OCI-M2 (cell line): ENCODE data around the gene KRTAP12-1.

ENCODE experiments used
- DNase-seq: peaks from one replicate; lab custom pipeline; 2025; ENCODE audit not compliant: unreplicated experiment; lab: John Stamatoyannopoulos, UW

Gene KRTAP12-1, protein sequence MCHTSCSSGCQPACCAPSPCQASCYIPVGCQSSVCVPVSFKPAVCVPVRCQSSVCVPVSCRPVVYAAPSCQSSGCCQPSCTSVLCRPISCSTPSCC

DNA sequence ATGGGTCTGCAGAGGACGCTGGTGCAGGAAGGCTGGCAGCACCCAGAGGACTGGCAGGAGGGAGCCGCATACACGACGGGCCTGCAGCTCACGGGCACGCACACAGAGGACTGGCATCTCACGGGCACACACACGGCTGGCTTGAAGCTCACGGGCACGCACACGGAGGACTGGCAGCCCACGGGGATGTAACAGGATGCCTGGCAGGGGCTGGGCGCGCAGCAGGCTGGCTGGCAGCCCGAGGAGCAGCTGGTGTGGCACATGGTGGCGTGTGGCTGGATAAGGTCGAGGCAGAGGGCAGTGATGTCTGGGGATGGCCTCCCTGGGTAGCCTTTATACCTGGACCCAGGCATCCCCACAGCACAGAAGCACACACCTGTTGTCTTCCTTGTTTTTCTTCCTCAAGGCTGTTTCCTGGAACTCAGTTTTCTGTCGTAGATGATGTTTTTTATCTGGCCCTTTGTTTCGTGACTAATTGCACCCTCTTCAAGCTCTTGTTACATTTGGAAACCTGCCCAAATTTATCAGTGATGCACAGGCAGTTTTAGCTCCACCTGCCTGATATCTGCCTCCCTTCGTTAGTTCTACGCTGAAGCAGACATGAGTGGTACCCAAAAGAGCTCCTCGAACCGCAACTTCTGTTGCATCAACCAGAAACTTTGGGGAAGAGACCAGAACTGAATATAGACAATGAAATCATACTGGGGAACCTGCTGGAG is at the start of gene KRTAP12-1:
Gene KRTAP12-1 (minus strand): TSS at position 303 of the 719 bp plus-strand sequence. CDS start 40 bp downstream, at position 263.
- no peak for DNase-seq

DNA sequence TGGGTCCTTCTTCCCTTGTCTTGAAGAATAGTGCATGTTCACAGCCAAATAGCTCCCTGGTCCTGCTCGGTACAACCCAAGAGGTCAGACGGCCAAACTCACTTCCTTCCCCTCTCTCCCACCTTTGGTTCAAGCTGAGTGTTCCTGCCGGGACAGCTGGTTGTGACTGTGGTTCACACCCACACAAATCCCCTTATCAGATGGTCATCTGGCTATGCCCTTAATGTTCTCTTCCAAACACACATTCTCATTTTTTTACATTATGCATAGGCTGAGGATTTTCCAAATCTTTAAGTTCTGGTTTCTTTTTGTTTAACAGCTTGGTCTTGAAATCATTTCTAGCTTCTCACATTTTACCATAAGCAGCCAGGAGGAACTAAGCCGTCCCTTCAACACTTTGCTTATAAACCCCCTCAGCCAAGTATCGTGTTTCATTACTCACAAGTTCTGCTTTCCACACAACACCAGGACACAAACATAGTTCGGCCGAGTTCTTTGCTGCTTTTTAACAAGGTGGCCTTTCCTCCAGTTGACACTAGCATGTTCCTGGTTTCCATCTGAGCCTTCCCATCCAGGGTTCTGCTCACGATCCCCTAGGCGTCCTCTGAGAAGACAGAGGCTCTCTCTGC is 49.1 kb upstream of the KRTAP12-1 start:
- DNase-seq: no peak

DNA sequence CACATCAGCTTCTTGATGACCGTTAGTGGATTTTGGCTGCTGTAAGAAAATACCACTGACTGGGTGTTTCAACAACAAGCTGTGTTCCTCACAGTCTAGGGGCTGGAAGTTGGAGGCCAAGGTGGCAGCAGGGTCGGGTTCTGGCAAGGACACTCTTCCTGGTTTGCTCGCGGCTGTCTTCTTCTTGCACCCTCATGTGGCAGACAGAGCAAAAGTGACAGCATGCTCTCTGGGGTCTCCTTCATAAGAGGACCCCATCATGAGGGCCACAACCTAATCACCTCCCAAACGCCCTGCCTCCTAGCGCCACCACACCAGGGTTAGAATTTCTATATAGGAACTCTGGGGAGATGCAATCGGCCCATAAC is 48.0 kb upstream of the KRTAP12-1 start:
- DNase-seq: no peak

DNA sequence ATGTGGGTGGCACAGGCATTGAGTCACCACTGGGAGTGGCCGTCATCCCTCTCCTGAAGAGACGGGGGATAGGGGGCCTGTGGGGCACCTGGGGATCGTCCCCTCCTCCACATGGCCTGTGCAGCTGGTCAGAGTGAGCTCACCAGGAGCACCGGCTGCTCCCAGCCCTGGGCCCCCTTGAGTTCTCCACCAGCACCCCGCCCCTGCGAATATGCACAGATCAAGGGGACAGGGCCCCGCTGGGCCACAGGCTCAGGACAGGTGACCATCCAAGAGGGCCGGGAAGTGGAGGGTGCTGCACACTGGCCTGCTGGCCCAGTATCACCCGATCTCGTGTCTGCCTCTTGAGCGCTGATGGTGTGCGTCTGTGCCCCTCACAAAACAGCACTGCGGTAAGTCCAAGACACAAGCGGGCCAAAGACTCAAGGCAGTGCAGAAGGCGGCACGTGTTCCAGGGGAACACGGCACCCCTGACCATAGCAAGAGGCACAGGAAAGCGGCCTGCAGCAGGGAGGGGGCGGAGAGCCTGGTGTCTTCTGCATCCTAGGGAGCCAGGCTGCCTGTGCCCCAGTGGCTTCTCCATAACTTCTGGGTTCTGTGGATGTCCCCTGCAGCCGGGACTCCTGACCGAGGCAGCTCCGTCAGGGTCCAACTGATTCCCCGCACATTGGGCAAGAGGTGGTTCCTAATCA is 47.5 kb upstream of the KRTAP12-1 start:
- DNase-seq: no peak

DNA sequence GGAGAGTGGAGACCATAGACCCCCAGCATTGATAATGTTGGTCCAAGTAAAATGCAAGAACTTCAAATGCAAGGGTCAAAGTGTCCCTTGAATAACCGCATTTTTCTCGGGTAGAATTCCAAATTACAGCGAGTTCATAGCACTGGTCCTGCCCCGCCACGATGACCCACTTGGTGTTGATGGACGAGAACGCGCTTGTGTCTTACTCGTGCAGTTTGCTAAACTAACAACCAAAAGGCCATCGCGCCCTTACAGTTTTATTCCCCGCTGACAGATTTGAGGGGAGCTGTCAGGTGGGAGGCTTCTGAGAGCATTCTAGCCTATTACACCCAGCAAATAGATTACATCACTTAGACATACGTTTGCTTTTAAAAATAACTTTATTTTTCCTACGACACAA is 46.8 kb upstream of the KRTAP12-1 start:
- DNase-seq: no peak

DNA sequence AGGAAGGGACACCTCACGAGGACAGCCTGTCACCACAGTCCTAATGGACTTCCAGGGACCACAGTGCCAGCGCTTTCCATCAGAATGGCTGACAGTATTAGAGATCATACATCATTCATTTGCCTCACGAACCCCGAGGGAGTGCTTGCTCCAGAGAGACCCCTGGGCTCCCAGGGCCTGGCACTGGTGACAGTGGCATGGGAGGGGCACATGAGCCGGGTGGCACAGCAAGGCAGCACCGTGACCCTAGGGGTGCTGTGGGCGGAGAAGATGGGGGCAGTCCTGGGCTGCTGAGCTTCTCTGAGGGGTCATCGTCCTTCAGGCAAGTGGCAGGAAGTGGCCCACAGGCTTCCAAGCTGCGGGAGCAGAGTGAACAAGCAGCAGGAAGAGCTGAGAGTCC is 45.8 kb upstream of the KRTAP12-1 start:
- DNase-seq: no peak

DNA sequence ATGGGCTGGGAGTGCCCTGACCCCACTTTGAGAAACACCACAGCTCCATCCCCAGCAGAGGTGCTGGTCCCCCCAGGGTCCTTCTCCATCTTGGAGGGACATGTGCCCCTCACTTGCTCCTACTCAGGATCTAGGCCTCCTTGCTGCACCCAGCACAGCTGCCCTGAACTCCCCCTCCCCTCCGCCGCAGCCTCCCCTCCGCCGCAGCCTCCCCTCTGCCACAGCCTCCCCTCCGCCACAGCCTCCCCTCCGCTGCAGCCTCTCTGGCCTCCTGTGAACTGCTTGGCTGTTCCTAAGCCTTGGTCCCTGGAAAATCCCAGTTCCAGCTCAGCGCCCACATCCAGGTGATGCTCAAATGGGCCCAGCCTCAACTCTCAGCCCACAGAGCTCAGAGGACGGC is 45.4 kb upstream of the KRTAP12-1 start:
- DNase-seq: no peak

DNA sequence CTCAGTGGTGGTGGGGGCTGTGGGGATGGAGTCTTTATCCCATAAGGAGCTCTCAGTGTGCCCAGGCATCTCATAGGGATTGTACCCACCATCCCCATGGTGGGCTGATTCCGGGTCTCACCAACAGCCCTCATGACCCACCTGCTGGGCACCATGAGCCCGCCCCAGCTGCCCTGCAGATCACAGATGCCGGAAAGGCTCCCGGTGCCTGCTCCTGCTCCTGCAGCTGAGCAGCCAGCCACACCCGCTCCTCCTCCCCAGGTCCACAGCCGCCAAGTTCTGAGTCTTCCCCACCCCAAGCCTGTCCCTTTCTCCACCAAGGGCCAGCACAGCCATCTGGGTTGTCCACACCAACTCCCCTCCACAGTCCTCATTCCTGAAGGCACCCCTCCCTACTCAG is 44.9 kb upstream of the KRTAP12-1 start:
- DNase-seq: no peak

DNA sequence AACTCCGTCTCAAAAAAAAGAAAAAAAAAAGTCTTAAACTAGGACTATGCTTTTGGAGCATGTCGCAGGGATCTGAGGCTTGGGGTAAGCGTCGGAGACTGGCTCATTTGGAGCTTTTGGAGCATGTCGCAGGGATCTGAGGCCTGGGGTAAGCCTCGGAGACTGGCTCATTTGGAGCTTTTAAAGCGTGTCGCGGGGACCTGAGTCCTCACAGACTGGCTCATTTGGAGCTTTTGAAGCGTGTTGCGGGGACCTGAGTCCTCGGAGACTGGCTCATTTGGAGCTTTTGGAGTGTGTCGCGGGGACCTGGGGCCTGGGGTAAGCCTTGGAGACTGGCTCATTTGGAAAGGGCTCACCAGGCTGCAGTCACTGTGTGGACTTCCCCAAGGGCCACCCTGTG is 43.0 kb upstream of the KRTAP12-1 start:
- no peak for DNase-seq

DNA sequence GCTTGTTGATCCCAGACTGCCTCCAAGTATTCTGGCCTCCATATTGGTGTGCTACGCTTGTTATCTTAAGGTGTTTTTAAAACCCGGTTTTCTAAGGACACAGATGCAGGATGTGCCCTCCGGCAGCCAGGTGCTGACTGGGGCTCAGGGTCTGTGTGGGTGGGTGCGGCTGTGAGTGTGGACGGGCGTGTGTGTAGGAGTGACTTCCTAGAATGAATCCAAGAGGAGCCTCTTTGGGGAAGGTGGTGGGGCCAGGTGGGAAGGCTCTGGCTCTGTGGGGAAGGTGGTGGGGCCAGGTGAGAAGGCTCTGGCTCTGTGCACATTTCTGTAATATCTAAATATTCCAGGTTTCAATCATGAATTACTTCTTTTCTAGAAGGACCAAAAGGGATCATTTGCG is 42.2 kb upstream of the KRTAP12-1 start:
- no peak for DNase-seq

DNA sequence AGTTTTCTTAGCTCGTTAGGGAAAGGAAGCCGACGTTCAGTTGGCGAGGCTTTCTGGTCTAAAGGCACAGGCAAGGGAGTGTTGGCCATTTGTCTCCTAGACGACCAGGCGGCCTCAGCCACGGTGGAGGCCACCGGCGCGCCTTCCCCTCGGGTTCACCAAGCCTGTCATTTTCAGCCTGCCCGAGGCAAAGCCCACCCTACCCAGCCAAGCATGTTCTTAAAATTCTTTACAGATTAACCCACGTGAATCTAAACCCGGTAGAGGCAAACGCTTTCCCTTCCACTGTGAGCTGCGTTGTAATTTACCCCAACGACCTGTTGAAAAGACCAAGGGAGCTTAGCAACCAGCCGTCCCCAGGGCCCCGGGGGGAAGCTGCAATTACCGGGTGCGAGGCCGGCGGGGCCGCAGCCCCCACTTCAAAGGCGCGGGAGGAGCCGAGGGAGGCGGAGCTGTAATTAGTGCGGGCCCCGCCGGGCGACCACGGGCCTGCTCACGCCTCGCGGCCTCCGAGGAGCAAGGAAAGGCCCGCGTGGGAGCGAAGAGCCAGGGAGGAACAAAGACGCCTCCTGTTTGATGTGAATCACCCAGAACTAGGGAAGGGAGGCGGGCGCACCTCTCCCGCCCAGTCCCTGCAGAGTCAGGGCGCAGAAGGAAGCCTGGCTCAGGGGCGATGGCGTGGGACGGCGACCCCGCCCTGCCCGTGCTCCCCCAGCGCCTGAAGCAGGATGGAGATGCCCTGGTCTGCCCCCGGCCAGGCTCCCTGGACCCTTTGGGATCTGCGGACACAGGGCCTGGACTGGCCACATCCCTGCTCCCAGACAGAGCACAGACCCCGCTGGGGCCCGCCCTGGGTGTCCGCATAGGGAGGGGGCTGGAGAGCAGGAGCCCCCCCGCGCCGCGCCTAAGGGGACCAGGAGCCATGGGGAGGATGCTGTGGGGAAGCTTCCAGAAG is 41.5 kb upstream of the KRTAP12-1 start:
- no peak for DNase-seq

DNA sequence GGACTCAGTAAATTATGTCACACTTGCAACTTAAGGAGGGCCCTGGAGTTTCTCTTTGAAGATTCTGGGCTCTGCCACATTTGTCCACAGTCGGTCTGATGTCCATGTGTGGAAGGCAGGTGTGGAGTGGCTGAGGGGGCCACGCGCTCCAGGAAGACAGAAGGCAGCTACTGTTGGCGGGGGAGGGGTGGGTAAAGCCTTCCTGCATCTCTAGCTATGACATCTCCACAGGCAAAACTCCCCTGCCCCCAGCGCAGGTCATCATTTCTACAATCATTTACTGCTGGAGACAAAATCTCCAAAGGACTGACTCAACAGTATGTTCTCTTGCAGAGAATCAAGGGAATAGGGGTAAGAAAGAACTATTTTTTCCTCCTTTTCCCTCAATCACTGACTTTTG is 40.8 kb upstream of the KRTAP12-1 start:
- DNase-seq: no peak

DNA sequence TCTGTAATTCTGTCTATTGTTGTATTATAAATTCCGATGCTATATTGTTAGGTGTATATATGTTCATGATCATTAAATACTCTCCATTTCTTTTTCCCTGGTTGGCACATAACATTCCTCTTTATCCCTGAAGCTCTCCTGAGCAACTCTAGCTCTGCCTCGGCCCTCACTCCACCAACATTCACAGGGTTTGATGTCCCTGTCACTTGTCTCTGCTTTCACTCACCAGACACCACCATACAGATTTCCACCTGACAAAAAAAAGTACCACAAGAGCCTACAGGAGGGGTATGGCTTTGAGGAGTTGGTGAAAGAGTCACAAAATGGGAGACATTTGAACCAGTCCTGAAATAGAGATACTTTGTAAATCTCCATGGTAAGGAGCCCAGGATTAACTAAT is 38.2 kb upstream of the KRTAP12-1 start:
- no peak for DNase-seq

DNA sequence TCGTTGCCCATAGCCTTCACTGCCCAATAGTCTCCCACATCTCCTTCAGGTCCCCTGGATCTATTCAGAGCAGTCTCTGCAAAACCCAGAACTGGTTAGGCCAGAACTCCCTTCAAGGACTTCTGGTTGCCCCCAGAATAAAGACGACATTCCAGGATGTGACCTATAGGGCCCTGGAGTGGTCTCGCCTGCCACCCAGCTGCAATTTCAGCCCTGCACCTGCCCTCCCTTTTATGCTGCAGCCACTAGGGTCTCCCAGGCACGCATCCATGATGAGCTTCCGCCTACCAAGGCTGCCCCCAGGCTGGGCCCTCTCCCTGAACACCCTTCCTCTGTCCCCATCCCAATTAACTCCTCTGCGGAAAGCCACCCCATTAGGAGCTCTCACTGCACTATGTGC is 36.6 kb upstream of the KRTAP12-1 start:
- no peak for DNase-seq

DNA sequence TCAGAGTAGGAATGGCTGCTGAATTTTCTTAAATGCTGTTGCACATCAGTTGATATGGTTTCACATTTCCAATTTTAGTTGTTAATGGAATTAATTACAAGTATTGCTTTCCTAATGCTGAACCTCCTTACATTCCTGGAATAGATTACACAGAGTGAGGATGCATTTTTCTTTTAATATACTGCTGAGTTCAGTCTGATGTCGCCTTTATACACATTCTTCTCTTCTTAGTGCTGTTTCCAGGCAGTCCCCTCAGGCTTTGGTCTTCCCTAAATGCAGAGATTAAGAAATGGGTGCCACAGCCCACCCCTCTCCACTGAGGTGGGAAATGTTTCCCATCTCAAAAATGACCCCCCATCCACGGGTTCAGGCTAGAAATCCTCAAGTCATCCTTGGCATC is 36.1 kb upstream of the KRTAP12-1 start:
- DNase-seq: no peak

DNA sequence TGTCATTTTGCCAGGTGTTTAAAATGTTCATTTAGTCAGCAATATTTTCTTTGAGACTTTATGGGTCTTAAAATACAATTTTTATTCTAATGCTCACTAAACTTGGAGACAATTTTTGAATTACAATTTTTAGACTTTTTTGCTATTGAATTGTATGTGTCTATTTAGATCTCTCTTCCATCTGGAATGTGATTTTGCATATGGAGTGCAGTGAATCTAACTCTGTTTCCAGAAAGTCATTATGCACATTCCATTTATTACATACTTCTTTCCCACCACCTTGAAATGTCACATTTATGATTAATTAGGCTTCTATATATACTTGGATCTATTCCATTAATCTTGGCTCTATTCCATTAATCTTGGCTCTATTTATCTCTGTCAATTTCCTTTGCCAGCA is 35.0 kb upstream of the KRTAP12-1 start:
- DNase-seq: no peak

DNA sequence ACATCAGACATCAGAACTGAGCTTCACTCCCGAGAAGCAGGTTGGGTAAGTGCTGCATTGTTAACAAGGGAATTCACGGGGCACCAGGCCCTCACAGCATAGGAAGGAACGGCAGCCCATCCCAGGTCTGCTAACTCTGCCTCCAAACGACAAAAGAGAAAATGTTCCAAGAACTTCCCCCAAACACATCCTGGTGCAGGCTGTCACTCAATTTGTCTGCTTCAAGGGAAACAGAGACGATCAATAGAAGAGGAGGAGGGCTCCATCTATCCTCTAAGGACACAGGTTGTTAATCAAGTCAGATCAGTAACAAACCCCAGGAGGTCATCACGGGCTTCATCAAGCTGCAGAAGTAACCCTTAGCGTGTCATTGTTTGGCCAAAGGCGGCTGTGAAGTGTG is 32.9 kb upstream of the KRTAP12-1 start:
- no peak for DNase-seq

DNA sequence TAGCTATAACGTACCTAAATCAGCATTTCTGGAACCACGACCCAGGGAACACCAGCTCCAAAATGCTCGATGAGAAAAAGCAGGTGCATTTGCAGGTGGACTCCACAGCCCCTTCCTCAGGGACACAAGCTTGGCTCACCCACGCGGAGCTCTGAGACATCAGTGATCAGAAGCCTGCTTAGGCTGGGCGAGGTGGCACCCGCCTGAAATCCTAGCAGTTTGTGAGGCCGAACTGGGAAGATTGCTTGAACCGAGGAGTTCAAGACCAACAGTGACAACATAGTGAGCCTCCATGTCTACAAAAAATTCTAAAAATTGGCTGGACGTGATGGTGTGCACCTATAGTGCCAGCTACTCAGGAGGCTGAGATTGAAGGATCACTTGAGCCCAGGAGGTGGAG is 31.9 kb upstream of the KRTAP12-1 start:
- DNase-seq: no peak

DNA sequence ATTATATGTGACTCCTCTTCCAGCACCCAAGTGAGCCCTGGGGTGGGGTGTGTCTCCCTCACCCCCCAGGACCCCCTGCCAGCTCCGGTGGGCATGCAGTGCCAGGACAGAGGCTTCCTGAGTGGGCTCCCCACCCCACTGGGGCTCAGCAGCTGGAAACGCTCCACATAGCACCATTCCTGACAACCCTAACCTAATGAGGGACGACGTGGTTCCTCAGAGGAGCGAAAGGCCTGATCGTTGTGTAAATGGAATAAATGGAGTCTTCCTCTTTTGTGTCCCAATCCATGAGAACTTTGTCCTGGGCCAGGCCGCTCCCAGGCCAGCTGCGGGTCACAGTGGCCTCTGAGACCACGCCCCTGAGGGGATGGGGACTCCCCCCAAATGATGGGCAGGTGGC is 31.2 kb upstream of the KRTAP12-1 start:
- DNase-seq: no peak

DNA sequence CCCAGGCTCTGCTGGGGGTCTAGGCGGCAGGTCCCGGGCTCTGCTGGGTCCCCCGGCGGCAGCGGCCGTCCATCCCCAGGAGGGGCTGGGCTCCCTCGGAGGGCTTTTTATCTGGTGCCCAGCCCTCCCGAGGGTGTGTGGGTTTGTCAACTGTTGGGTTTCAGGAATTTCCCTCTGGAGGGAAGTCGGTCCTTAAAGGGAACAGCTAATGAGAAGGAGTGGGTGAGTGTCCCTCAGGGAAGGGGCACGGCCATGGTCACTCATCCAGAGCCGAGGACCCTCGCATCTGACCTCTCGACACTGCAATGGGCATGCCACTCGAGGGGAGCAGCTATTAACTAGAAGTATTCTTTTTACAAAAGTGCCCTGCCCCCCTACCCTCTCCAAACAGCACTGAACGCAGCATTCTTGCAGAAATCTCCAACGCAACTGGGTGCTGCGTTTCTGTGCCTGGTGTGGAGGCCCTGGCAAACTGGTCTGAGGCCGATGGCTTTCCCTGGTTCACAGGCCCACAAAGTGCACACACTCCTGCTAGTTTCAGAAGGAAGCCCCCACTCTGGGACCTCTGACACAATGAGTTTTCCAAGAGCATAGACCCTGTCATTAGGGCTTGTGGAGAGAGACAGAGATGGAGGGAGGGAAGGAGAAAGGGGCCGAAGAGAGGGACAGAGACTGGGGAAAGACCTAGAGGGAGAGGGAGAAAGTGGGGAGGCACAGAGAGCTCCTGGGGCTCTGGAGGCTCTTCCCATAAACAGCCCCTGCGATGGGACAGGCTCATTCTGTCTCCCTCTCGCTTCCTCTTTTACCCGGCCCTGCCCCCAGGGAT is 30.5 kb upstream of the KRTAP12-1 start:
- DNase-seq: no peak
